Heart left ventricle (tissue), 16 donors: ENCODE results near the gene ABCC12. TPM values are rescaled to one million over a fixed set of nuclear protein-coding genes. Genes with fewer than 3 reads are reported as not detected.

Source experiments
- ATAC-seq, 4 donors: fragments of 200-7000 bp; cut with Tn5 transposase; one replicate each; pipeline ENCODE4 v1.9.1; 2020 to 2022; ENCODE audit warnings: moderate library complexity in 4 of 4, mild to moderate bottlenecking in 3 of 4, moderate number of reproducible peaks in 1 of 4
- DNase-seq, 5 donors: peaks; one replicate each; pipeline ENCODE4 v3.0.0-alpha.2; 2020
- H3K27ac ChIP-seq, 12 donors: fragments of 200-600 bp; sonication (generic) in 4 of 12; one replicate each; pipeline versions ENCODE4 v1.5.0 to v1.8.0; 2016 to 2022; ENCODE audit warnings: mild to moderate bottlenecking in 2 of 12
- H3K27me3 ChIP-seq, 9 donors: fragments of 200-600 bp; sonication (generic) in 2 of 9; one replicate each; pipeline versions ENCODE4 v1.5.1 to v1.8.0; 2016 to 2022; ENCODE audit warnings: mild to moderate bottlenecking in 3 of 9
- H3K36me3 ChIP-seq, 9 donors: fragments of 200-600 bp; sonication (generic) in 2 of 9; one replicate each; pipeline versions ENCODE4 v1.5.0 to v1.8.0; 2018 to 2022; ENCODE audit warnings: mild to moderate bottlenecking in 2 of 9
- H3K4me1 ChIP-seq, 12 donors: fragments of 200-600 bp; sonication (generic) in 4 of 12; one replicate each; pipeline versions ENCODE4 v1.5.0 to v1.8.0; 2016 to 2022; ENCODE audit warnings: mild to moderate bottlenecking in 3 of 12
- H3K4me3 ChIP-seq, 12 donors: fragments of 200-600 bp; sonication (generic) in 4 of 12; one replicate each; pipeline versions ENCODE4 v1.5.0 to v1.8.0; 2017 to 2022; ENCODE audit warnings: mild to moderate bottlenecking in 9 of 12, moderate library complexity in 4 of 12
- H3K9me3 ChIP-seq, 12 donors: fragments of 200-600 bp; sonication (generic) in 4 of 12; one replicate each; pipeline versions ENCODE4 v1.5.0 to v1.8.0; 2016 to 2022; ENCODE audit warnings: mild to moderate bottlenecking in 1 of 12
- CTCF ChIP-seq, 12 donors: fragments of 200-600 bp; sonication (generic) in 4 of 12; IDR thresholded peaks; one replicate each; pipeline versions ENCODE4 v1.5.0 to v1.8.0; 2018 to 2022; ENCODE audit warnings: antibody characterized with exemption in 12 of 12, mild to moderate bottlenecking in 5 of 12
- POLR2A ChIP-seq, 2 donors: fragments of 450-650 bp; IDR thresholded peaks; one replicate each; pipeline ENCODE4 v1.6.1; 2017; ENCODE audit warnings: antibody characterized with exemption in 2 of 2, mild to moderate bottlenecking in 2 of 2, moderate library complexity in 2 of 2
- WGBS, 4 donors: extraction: QIAGEN DNeasy Blood & Tissue Kit in 2 of 4; methylation state at CpG; one replicate each; pipeline versions ENCODE4 v1.1.5 to v1.1.7; 2013 to 2018; 5-methylcytosine and 5-hydroxymethylcytosine counted together
- intact Hi-C, 10 donors: fragments of 100-400 bp; cut with DNase I; formaldehyde crosslinking; loops; one replicate each; pipeline versions ENCODE4 v1.11.1 to v1.14.2; 2022
- polyA plus RNA-seq, 2 donors: library from polyadenylated mRNA; stranded (reverse); fragments of 200-250 nt; gene quantifications; one replicate each; pipeline ENCODE4 v1.2.3, GENCODE V29; 2013
- total RNA-seq, 9 donors: library from RNA; depleted of rRNA in 2 of 9; stranded (reverse); fragments of >200 nt in 2 of 9; fragmentation: NEBNext Ultra II Directional in 3 of 9; extraction: Animal tissue kit (Norgen Biotek cat#: 25700) in 3 of 9; gene quantifications; one replicate each; pipeline versions ENCODE4 v1.1.0 to v1.2.4, GENCODE V29; 2016 to 2023
- donor health status: ischemic (EF 13 %, LVEDD 7.1; RV severe dilation, severe dysfunction).
- donor health status: healthy with polysubstance abuse.
- donor health status: DM: no; HTN: yes; CAD: no.
- donor health status: DM: no; HTN: no; CAD: no.
- donor health status: ischemic (EF 25% LVEDD 6.9; RV normal size, moderate dysfunction).
- donor health status: ischemic (EF 25% LVEDD 5.7; RV mildly dilated, moderate dysfunction).
- donor health status: healthy.
- donor health status: DM: yes; HTN: yes; CAD: no.
- donor health status: ischemic (EF 35%, LVEDD 5.7; RV mildly dilated, moderate dysfunction).
- donor health status: nonischemic (EF 11% LVEDD 7.7; RV severe dilation, severe dysfunction).
- donor health status: DM: yes; HTN: yes; CAD: no.
- donor health status: PGD.
- donor health status: ischemic (EF 29% LVEDD 5.4; RV normal size, mild dysfunction).
- donor health status: nonischemic (EF 23%, LVEDD 6.1; RV moderate dilation, normal function).

The ABCC12 gene
- total and polyA plus RNA-seq, 11 donors: 0.08 to 0.27 (median 0.10) TPM; not detected in 7

- DNase-seq: no peak
- intact Hi-C loops: no loop called here
These were observed 23.1 kb downstream of the ABCC12 start for GRCh38 chr16:48132696-48133095.

GRCh38 chr16:48131201-48131935 lies 24.4 kb downstream of the ABCC12 start:
- 89 to 97% (median 94%) methylated on average over 6 of the region's 6 CpGs for WGBS, 4 donors
- TF ChIP-seq POLR2A (IDR thresholded peaks at IDR 0.05) (no peak), CTCF (IDR thresholded peaks at IDR 0.05) (no peak)
- H3K27me3 ChIP-seq: no peaks in the 10 kb centered on the region
- no peak for DNase-seq
- intact Hi-C loops: no loop called here
- no peaks in the 10 kb centered on the region for H3K36me3 ChIP-seq
- H3K4me1 ChIP-seq: peaks cover 0 to 29% (median 17%) of the 10 kb centered on the region in 12 donors
- no peak overlapping the region for H3K27ac ChIP-seq
- H3K9me3 ChIP-seq: no peaks in the 10 kb centered on the region
- H3K4me3 ChIP-seq: no peak overlapping the region
- no peak for ATAC-seq

More at GRCh38 chr16:48132696-48133095, 23.1 kb downstream of the ABCC12 start:
- H3K27me3 ChIP-seq: no peaks in the 10 kb centered on the region
- H3K27ac ChIP-seq: no peak overlapping the region
- TF ChIP-seq CTCF (IDR thresholded peaks at IDR 0.05) (no peak), POLR2A (IDR thresholded peaks at IDR 0.05) (no peak)
- no peaks in the 10 kb centered on the region for H3K9me3 ChIP-seq
- H3K4me1 ChIP-seq: peaks cover 4 to 29% (median 16%) of the 10 kb centered on the region in 12 donors
- ATAC-seq: no peak
- WGBS, 4 donors: 92 to 95% (median 93%) methylated on average over 3 of the region's 3 CpGs
- H3K4me3 ChIP-seq: no peak overlapping the region
- no peaks in the 10 kb centered on the region for H3K36me3 ChIP-seq

- intact Hi-C loops: no loop called here
These were observed 25.9 kb downstream of the ABCC12 start for GRCh38 chr16:48129926-48130325.

GRCh38 chr16:48128769-48129168 lies 27.0 kb downstream of the ABCC12 start:
- no peak for TF ChIP-seq CTCF (IDR thresholded peaks at IDR 0.05)
- no peak for TF ChIP-seq POLR2A (IDR thresholded peaks at IDR 0.05)
- Histone ChIP-seq H3K4me3 (no peak overlapping the region), H3K4me1 (peaks cover 0 to 39% (median 18%) of the 10 kb centered on the region in 12 donors), H3K36me3 (no peaks in the 10 kb centered on the region), H3K27me3 (no peaks in the 10 kb centered on the region), H3K9me3 (no peaks in the 10 kb centered on the region), H3K27ac (no peak overlapping the region)
- DNase-seq: no peak
- ATAC-seq: no peak
- intact Hi-C loops: no loop called here
- WGBS, 4 donors: 57 to 78% (median 65%) methylated on average over 2 of the region's 2 CpGs

More at GRCh38 chr16:48129926-48130325, 25.9 kb downstream of the ABCC12 start:
- no peak for DNase-seq
- Histone ChIP-seq H3K27me3 (no peaks in the 10 kb centered on the region), H3K4me3 (no peak overlapping the region), H3K9me3 (no peaks in the 10 kb centered on the region), H3K27ac (no peak overlapping the region), H3K4me1 (peaks cover 0 to 39% (median 18%) of the 10 kb centered on the region in 12 donors), H3K36me3 (no peaks in the 10 kb centered on the region)
- no peak for ATAC-seq
- 92 to 96% (median 94%) methylated on average over 3 of the region's 3 CpGs for WGBS, 4 donors
- no peak for TF ChIP-seq POLR2A (IDR thresholded peaks at IDR 0.05)
